HG03159 (cell line): ENCODE measurements around the gene TLL1.

Experiments
- ATAC-seq: cut with Tn5 transposase; IDR thresholded peaks from one replicate; pipeline ENCODE4 v1.9.1; 2021; ENCODE audit warnings: mild to moderate bottlenecking, moderate library complexity; ENCODE audit not compliant: unreplicated experiment

TLL1 gene

DNA sequence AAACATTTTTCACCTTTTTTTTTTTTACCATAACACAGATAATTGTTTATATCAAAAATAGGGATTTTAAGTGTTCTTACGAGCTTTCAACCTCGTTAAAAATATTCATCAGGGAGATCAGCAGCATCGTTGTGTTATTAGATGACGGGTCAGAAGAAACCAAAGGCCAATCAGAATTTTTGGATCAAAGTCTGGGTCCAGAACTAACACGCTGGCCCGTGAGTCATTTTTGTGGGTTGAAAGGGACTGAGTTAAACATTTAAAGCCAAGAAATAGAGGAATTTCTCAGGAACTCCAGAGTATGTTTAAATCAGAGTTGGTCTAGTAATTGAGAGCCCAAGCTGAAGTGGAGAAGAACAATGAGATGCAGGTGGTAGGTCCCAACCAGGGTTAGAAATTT is 170.8 kb downstream of the TLL1 start:
- ATAC-seq = no peak

DNA sequence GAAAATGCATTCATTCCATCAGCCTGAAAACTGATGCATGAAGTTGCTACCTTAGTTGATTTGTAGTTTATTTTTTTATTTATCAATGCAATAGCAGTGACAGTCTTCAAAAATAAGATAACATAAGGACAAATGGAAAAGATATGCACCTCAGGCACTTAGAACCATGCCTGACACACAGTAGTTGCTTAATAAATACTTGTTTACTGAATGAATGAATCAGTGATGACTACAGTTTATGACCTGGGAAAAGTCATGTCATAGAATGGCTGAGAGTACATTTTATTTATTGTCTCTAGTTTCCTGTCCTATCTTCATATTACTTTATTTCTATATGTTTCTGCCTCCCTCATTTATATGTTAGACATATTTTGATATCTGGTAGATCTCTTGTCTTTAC is 171.8 kb downstream of the TLL1 start:
- no peak for ATAC-seq

DNA sequence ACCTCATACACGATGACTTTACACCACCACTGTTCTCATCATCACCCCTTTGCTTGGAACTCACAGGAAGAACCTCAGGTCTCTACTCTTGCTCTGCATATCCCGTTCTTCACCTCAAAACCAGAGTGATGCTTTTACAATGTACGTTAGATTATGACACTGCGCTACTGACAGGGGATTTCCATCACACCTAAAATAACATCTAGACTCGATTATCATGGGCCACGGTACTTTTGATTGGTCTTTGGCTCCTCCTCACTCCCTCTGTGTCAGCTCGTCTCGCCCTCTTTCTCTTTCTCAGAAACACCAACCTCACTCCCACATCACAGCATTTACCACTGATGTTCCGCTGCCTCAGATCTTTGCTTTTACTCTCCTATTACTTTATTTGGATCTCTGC is 172.4 kb downstream of the TLL1 start:
- no peak for ATAC-seq

DNA sequence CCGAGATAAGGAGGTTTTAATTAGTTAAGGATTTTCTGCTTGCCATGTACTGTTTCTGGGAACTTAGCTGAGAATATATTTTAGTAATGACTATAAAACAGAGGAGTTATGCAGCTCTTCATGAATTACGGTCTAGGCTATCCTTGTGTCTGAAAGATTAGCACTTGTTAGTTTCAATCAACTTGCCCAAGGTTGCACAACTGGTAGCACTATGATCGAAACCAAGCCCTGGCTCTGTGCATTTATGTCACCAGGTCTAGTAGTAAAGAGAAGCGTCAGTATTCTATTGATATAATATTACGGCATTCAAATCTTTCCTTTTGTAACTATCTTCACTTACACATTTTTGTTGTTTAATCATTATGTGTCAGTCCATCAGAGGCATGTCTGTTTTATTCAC is 176.0 kb downstream of the TLL1 start:
- no peak for ATAC-seq

DNA sequence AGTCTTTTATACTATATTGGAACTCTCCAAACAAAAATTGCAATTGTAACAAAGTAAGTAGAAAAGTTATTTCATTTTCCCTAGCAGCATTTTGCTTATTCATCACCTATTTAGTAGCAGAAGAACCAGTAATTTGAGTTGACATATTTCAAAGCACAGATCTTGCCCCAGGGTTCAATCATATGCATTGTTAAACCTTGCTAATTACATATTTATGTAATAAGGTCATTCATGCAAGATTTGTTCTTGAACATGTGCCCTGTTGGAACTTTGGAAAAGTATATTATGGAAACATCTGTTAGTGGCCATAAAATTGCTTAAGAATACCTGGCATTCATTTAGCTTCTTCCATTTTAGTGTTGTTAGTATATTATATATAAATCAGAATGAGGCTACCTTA is 191.7 kb downstream of the TLL1 start:
- no peak for ATAC-seq

DNA sequence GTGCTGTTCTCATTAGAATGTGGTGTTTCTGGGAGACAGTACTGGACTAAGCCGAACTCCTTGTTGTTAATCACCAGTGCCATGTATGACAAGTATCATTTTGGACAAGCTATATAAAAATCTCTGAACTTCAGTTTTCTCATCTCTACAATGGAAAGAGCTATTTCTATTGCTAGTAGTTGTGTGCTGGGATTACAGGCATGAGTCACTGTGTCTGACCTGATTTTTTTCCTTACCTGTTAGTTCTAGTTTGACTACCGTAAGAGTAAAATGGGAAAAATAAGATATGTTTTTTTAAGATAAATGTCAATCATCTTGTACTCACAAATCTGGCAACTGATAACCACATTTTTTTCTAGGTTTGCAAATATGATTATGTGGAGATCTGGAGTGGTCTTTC is 192.3 kb downstream of the TLL1 start:
- ATAC-seq = no peak

DNA sequence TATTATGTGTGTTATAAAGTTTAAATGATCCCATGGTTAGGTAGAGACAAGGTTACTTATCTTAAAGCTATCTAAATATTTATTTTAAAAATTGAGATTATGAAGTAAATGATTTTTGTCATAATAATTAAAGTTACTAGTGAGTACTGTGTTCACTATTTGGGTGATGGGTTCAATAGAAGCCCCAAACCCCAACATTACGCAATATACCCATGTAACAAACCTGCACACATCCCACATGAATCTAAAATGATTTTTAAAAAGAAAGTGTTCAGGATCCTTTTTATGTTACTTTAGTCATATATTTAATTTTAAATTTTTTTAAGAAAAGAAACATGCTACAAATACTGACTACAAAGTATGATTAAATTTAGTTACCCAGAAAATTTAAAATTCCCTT is 193.9 kb downstream of the TLL1 start:
- ATAC-seq = no peak

DNA sequence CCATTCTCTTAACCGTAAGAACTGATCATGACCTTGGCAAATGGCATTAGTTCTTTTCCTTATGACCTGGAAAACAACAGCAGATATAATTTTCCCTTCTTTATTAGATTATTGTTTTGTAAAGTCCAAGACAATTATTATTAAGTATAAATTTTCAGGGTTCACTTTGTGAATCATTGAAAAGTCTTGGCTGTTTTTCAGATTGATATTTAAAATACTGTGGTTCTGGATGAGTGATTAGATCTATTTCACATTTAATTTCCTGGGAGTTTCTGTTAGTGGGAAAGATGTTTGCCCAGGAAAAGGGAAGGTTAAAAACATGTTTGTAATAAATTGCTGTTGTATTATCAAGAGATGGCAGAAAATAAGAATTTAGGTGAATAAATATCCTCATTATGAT is 194.9 kb downstream of the TLL1 start:
- ATAC-seq = no peak

DNA sequence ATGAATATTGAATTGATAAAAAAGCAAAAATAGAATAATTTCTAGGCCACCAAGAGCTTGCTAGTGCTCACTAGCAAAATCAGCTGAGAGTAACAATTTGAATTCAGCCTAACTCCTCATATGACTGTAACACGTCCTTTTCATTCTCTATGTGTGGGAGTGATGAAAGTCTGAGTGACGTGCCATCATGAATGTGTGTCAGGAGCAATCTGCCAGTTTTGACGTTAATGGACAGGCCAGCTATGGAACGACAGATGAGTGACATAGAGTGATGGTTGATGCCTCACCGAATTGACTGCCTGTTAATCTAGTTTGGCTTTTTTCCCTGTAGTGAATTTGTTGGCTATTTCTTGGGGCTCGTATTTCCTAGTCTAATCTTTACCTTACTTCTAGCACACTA is 200.7 kb downstream of the TLL1 start:
- no peak for ATAC-seq

DNA sequence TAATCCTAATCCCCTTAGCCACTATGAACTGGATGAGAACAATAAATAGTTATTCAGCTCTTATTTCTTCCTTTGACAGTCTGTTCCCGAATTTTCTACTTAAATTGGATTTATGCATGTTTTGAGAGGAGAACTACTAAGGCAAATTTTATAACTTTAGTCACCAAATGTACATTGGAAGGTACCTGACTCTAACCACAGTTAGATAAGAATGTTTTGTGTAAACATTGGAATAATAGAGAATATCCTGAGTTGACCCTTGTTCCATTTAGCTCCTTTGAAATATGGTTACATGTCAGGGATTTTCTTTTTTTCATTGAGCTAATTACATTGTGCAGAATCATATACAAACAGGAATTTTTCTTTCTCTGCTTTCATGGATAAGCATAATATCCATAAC is 202.6 kb downstream of the TLL1 start:
- no peak for ATAC-seq

DNA sequence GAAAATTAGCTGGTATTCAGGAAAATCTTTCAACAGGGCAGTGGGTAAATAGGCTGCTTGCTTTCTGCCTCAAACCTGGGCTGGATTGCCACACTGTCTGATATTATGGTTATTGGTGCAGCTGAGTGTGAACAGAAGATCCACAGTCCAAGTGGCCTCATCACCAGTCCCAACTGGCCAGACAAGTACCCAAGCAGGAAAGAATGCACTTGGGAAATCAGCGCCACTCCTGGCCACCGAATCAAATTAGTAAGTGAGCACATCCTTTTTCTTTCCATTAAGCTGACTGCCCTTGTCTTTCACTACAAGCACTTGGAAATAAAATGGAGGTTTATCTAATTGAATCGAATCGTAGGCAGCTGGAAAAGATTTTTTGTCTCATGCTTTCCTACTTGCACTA is 204.7 kb downstream of the TLL1 start:
- no peak for ATAC-seq

DNA sequence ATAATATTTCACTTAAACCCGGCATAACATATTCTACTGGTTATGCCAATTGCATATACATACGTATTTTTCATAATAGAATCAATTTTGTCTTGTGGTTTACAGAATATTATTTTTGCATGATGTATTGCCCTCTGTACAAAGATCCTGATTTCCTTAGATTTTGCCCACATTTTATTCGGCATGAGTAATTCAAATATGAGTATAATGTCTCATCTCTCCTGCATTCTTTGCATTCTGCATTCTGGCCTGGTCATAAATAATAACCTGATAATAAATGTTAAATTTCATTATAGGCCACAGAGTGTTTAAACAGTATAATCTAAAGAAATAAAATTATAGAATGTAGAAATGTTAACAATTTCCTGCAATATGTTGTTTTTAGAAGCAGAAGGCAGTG is 205.3 kb downstream of the TLL1 start:
- ATAC-seq = no peak

DNA sequence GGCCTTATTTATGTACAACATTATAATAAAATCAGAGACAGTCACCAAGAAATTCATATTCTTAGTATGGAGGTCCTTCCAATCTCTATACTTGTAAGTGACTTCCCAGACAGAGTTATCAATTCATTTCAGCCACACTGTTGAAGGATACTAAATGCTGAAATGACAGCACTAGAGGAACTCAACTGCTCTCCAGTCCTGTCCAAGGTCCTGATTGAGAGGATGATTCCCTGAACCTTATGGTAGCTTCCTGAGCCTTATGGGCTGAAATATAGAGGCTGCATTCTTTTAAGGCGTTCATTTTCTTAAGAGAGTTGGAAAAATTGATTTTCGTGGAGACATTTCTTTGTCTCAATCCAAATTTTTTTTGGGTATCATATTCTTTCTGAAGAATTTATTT is 205.9 kb downstream of the TLL1 start:
- no peak for ATAC-seq

DNA sequence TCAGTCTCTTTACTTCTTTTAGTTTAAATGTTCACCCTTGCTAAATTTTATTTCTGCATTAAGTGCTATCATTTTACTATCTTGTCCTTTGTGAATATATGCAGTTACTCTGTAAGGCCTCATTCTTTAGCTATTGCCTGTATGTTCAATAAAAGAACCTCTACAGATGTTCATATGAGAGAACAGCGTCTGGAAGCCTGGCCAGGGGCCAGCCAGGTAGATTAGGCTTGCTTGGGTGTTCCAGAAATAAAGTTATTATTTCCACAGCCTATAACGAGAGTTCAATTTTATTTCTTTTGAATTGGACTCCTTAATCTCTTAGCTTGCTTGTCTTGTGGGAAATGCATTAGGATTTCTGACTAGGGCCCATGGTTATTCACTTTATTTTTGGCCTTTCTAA is 214.5 kb downstream of the TLL1 start:
- no peak for ATAC-seq

DNA sequence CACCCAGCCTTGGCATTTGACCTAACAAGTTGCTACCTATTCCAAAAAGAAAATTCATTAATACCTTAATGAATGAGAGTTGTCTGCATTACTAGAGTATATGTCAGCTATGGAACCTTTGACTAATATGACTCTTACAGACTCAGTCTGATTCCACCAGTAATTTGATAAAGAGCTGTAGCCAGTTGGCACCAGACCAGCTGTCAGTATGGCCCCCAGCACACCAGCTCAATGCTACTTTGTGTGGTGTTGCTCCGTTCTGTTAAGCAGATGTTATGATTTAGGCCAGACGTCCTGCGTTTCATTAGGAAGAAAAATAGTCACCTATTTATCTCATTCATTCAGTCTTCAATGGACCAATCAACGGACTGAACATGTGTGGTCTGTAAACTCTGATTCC is 215.5 kb downstream of the TLL1 start:
- ATAC-seq = no peak

DNA sequence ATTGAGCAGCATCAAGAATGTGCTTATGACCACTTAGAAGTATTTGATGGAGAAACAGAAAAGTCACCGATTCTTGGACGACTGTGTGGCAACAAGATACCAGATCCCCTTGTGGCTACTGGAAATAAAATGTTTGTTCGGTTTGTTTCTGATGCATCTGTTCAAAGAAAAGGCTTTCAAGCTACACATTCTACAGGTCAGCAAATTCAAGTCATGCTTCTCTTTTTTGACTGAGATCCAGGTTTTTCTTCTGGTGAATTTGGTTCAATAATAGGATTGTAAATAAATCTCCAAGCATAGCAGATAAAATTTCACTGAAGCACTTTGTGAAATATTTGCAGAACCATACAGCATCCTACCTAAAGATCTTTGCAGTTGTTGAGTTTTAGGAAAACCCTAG is 218.1 kb downstream of the TLL1 start:
- ATAC-seq = no peak

DNA sequence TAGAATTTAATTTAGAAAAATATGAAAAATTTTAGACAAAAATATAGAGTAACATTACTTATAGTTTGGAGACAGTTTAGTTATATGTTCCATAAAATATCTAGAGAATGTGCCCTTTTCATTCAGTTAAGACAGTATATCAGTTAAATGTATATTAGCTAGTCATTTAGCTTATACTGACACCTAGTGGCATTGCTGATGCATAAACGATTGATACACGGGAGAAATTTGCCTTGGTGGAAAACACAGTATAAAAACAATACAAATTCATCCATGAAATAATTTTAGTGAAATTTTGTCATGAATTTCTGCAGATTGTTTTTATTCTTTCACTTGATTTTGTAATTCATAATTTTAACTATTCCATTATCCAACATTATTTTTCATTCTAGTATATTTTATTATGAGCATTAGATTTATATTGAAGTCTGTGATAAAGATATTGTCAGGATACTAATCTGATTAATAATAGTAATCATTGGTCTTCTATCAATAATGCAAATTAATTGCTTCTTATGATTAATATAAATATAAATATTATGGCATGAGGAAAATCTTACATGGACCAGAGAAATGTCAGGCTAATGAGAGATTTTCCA is 219.0 kb downstream of the TLL1 start:
- peak; percentile 77 for ATAC-seq

DNA sequence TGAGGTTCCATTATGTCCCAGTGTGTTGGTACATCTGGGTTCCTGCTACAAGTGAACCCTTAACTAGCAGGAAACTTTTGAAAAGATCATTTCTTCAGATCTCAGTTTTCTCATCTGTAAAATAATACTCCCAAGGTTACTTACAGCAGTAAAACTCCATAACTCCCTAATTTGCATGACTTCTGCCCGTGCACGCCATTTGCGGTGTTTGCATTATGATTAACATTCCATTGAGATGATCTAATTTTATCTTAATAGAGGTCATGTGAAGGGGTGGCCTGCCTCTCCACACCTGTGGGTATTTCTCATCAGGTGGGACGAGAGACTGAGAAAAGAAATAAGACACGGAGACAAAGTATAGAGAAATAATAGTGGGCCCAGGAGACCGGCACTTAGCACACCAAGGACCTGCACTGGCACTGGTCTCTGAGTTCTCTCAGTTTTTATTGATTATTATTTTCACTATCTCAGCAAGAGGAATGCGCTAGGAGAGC is 219.8 kb downstream of the TLL1 start:
- ATAC-seq = no peak

DNA sequence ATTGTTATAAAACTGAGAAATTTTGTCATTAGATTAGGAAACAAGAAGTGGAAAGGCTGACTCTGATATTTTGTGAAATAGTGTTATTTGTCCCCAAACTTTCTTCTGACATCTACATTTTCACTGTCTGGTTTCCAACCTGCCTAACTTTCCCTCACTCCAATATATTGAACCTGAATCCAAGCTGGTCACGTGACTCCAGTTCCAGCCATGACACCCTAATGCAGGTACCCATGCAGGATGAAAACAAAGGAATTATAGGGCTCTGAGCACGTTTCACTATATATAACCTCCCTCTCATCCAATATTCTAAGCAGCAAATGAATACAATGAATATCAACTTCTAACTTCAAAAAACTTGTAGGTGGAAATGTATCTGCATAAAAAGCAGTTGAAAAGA is 231.6 kb downstream of the TLL1 start:
- no peak for ATAC-seq

DNA sequence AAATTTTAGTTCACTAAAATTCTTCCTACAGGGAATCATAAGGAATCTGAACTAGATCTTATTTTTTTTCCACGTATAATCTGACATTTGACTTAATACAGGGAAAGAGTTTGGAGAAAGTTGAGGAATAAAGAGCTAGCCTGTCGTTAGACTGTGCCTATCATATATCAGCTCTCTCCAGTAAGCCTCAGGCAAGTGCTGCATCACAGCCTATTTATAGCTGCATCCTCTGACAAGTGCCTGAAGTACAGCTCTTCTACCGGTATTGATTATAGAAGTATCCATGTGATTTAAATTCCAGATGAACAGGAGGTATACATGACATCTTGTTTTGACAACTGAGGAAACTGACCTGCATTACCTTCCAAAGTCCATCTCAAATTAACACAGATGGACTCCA is 248.9 kb downstream of the TLL1 start:
- ATAC-seq = no peak

DNA sequence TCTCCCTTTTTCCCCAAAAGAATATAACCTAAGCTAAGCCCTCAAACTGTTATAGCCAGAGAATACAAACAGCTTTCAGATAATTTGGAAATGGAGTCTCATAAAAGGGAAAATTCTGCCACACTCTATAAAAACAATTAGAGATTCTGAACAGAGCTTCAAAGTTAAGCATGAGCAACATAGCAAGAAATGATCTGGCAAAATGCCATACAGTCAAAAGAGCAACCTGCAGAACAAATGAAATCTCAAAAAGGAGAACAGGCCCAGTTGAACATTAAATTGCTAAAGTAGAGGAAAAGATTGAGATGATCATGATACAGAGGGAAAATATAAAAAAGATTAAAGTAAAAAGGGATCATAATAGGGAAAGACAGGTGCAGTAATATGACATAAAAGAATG is 250.5 kb downstream of the TLL1 start:
- no peak for ATAC-seq

DNA sequence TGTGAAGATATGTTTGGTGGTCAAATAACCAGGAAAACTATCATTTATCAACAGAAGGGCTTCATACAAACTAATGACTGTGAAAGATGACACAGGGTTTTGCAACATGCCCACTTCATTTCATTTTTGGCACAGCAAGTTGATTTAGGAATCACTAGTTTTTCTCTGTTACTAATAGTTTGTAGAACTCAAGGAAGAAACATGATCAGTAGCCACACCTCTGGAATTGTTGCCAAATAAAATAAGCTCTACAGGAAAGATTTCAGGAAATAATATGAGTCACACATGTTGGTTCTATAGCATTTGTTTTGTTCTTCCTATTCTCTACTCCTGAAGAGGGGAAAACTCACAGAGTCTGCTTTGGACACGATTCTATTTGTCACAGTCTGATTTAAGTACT is 255.4 kb downstream of the TLL1 start:
- ATAC-seq = no peak

DNA sequence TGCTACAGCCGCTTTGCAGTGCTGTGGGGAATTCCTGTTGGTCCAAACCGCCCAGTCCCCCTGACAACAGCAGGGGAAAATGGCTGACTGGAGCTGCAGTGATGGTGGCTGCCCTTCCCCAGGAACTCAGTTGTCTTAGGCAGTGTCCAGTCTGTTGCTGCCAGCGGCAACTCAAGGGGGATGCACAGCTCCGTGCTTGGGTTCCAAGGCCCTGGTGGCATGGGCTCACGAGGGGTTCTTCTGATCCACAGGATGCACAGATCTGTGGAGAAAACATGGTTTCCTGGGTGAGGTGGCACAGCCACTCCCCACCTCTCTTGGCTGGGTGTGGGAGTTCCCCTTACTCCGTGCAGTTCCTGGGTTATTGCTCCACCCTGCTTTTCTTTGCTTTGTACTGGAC is 261.2 kb downstream of the TLL1 start:
- no peak for ATAC-seq

DNA sequence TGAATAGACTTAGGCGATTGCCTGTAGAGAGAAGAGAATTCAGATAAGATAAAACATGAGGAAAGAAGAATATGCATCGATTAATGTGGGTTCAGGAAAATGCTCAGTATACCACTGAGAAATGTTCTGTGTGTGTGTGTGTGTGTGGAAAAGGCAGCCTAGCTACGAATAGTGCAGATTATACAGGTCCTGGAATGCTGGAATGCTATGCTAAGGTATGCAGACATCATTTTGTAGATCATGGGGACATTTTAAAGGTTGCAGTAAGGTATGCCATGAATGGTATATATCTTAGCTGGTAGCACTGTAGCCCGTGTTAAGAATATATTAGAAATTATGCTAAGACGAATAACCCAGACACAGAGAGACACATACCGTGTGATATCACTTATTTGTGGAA is 267.9 kb downstream of the TLL1 start:
- ATAC-seq = no peak
